ENCODE results near the gene PNPLA7.

Gene PNPLA7

GRCh38 chr9:137437691-137438590 is 112.3 kb downstream of the PNPLA7 start:
- DNase-seq (ENCODE audit: extremely low spot score): no peak
- TF ChIP-seq LEF1 (IDR thresholded peaks at IDR 0.05; ENCODE audit: borderline replicate concordance): no peak
- TF ChIP-seq SP1 (IDR thresholded peaks at IDR 0.05): no peak
- TF ChIP-seq ARNT (IDR thresholded peaks at IDR 0.05): no peak
- no peak for TF ChIP-seq SUZ12 (IDR thresholded peaks at IDR 0.05)
- no peak for TF ChIP-seq ZNF384 (IDR thresholded peaks at IDR 0.05)
- no peak for TF ChIP-seq ELF4 (IDR thresholded peaks at IDR 0.05)
- TF ChIP-seq L3MBTL2 (conservative IDR thresholded peaks at IDR 0.05): no peak
- no peak for TF ChIP-seq TARDBP (IDR thresholded peaks at IDR 0.05)
- TF ChIP-seq FOXK2 (IDR thresholded peaks at IDR 0.05): no peak
- ChIA-PET POLR2A (interaction anchor here (1.1 kb wide), 1 partner anchor 15 kb away, joined by 4 read pairs; the partner anchor contains the start of genes EXD3 and NOXA1), CTCF (no interaction called here)

- ChIA-PET CTCF (no interaction called here), POLR2A (interaction anchor here (1.1 kb wide), 1 partner anchor 14 kb away, joined by 4 read pairs; the partner anchor contains the start of genes EXD3 and NOXA1)
- no peak for TF ChIP-seq SUZ12 (IDR thresholded peaks at IDR 0.05)
- no peak for TF ChIP-seq NFRKB (IDR thresholded peaks at IDR 0.05)
- no peak for TF ChIP-seq FOXK2 (IDR thresholded peaks at IDR 0.05)
- no peak for TF ChIP-seq FOXA1 (IDR thresholded peaks at IDR 0.05)
- TF ChIP-seq ZNF384 (IDR thresholded peaks at IDR 0.05): no peak
- TF ChIP-seq LEF1 (IDR thresholded peaks at IDR 0.05; ENCODE audit: borderline replicate concordance): no peak
- no peak for DNase-seq (ENCODE audit: extremely low spot score)
Observed at GRCh38 chr9:137436761-137437600, 113.2 kb downstream of the PNPLA7 start.

GRCh38 chr9:137435980-137436760 is 114.0 kb downstream of the PNPLA7 start:
- TF ChIP-seq FOXK2 (IDR thresholded peaks at IDR 0.05): no peak
- TF ChIP-seq SUZ12 (IDR thresholded peaks at IDR 0.05): no peak
- no peak for TF ChIP-seq PKNOX1 (IDR thresholded peaks at IDR 0.05)
- no peak for TF ChIP-seq BHLHE40 (IDR thresholded peaks at IDR 0.05; ENCODE audit: borderline replicate concordance)
- TF ChIP-seq FOXM1 (IDR thresholded peaks at IDR 0.05; ENCODE audit: borderline replicate concordance): no peak
- no peak for TF ChIP-seq CTBP1 (IDR thresholded peaks at IDR 0.05; ENCODE audit: borderline replicate concordance)
- TF ChIP-seq SP1 (IDR thresholded peaks at IDR 0.05): no peak
- no peak for TF ChIP-seq ELF4 (IDR thresholded peaks at IDR 0.05)
- TF ChIP-seq HDGF (IDR thresholded peaks at IDR 0.05; ENCODE audit: borderline replicate concordance): no peak
- no peak for TF ChIP-seq TARDBP (IDR thresholded peaks at IDR 0.05)
- TF ChIP-seq NFRKB (IDR thresholded peaks at IDR 0.05): no peak
- no peak for TF ChIP-seq FOXA1 (IDR thresholded peaks at IDR 0.05)
- no peak for TF ChIP-seq ZNF384 (IDR thresholded peaks at IDR 0.05)
- TF ChIP-seq LEF1 (IDR thresholded peaks at IDR 0.05; ENCODE audit: borderline replicate concordance): no peak
- TF ChIP-seq L3MBTL2 (conservative IDR thresholded peaks at IDR 0.05): no peak
- TF ChIP-seq ARNT (IDR thresholded peaks at IDR 0.05): no peak

GRCh38 chr9:137435381-137435891 is 114.8 kb downstream of the PNPLA7 start:
- no peak for DNase-seq (ENCODE audit: extremely low spot score)
- POLR2A ChIA-PET: interaction anchor here (1.3 kb wide), 1 partner anchor 10 kb away, joined by 3 read pairs; no protein-coding TSS in a partner anchor
- CTCF ChIA-PET: no interaction called here
- no peak for TF ChIP-seq CTBP1 (IDR thresholded peaks at IDR 0.05; ENCODE audit: borderline replicate concordance)
- TF ChIP-seq SUZ12 (IDR thresholded peaks at IDR 0.05): no peak
- no peak for TF ChIP-seq ZNF384 (IDR thresholded peaks at IDR 0.05)
- TF ChIP-seq PKNOX1 (IDR thresholded peaks at IDR 0.05): no peak
- no peak for TF ChIP-seq FOXA1 (IDR thresholded peaks at IDR 0.05)
- TF ChIP-seq SP1 (IDR thresholded peaks at IDR 0.05): no peak
- no peak for TF ChIP-seq L3MBTL2 (conservative IDR thresholded peaks at IDR 0.05)
- no peak for TF ChIP-seq FOXM1 (IDR thresholded peaks at IDR 0.05; ENCODE audit: borderline replicate concordance)
- TF ChIP-seq HDGF (IDR thresholded peaks at IDR 0.05; ENCODE audit: borderline replicate concordance): no peak
- no peak for TF ChIP-seq ELF4 (IDR thresholded peaks at IDR 0.05)
- no peak for TF ChIP-seq ARNT (IDR thresholded peaks at IDR 0.05)
- TF ChIP-seq BHLHE40 (IDR thresholded peaks at IDR 0.05; ENCODE audit: borderline replicate concordance): no peak
- TF ChIP-seq NFRKB (IDR thresholded peaks at IDR 0.05): no peak
- TF ChIP-seq FOXK2 (IDR thresholded peaks at IDR 0.05): no peak
- TF ChIP-seq LEF1 (IDR thresholded peaks at IDR 0.05; ENCODE audit: borderline replicate concordance): no peak
- TF ChIP-seq TARDBP (IDR thresholded peaks at IDR 0.05): no peak

More at GRCh38 chr9:137435980-137436760, 114.0 kb downstream of the PNPLA7 start:
- POLR2A ChIA-PET: interaction anchor here (1.3 kb wide), 1 partner anchor 11 kb away, joined by 3 read pairs; no protein-coding TSS in a partner anchor
- CTCF ChIA-PET: no interaction called here
- no peak for DNase-seq (ENCODE audit: extremely low spot score)

All from HEK293T (cell line).